MM.1S (cell line): ENCODE results near the gene POLR2C.

Source experiments
- EZH2 ChIP-seq: fragments of 300-600 bp; sonication (generic); optimal IDR thresholded peaks from 2 replicates; pipeline ENCODE3; 2017; ENCODE audit warnings: low read depth, mild to moderate bottlenecking, antibody characterized with exemption, low read length, mixed read lengths
- TF ChIP-seq, protein P1 (sequence below): fragments of 300-600 bp; sonication (generic); IDR thresholded peaks from 2 replicates; pipeline ENCODE4 v1.5.1; 2016; ENCODE audit warnings: antibody characterized with exemption, low read length, mixed read lengths

DNA sequence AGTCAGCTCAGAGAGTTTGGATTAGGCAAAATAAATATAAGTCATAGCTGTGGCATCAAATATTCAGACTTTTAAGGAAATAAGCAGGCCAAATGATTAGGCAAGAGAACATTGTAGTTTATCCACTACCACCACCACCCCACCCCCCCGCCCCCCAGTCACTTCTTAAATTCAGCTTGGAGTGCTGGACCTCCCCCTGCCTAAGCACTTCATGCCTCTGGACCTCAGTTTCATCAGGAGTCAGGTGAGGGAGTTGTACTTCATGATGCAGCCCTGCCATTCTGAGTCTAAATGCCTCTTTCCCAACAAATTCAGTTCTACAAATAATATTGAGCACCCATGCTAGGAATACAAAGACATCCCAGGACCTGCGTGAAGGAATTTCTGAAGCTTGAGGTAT lies 2.0 kb downstream of the POLR2C start:
- no peak for TF ChIP-seq EZH2
- TF ChIP-seq, protein P1, sequence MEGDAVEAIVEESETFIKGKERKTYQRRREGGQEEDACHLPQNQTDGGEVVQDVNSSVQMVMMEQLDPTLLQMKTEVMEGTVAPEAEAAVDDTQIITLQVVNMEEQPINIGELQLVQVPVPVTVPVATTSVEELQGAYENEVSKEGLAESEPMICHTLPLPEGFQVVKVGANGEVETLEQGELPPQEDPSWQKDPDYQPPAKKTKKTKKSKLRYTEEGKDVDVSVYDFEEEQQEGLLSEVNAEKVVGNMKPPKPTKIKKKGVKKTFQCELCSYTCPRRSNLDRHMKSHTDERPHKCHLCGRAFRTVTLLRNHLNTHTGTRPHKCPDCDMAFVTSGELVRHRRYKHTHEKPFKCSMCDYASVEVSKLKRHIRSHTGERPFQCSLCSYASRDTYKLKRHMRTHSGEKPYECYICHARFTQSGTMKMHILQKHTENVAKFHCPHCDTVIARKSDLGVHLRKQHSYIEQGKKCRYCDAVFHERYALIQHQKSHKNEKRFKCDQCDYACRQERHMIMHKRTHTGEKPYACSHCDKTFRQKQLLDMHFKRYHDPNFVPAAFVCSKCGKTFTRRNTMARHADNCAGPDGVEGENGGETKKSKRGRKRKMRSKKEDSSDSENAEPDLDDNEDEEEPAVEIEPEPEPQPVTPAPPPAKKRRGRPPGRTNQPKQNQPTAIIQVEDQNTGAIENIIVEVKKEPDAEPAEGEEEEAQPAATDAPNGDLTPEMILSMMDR, result no peak
